SK-MEL-5 (cell line): ENCODE data around the gene SEMA5A. TPM values are rescaled to one million over a fixed set of nuclear protein-coding genes. Genes with fewer than 3 reads are reported as not detected.

Source experiments
- DNase-seq: peaks from one replicate; pipeline ENCODE4 v3.0.0-alpha.2; 2016; ENCODE audit warnings: low read depth, low spot score
- in situ Hi-C: cut with HindIII; loops from 2 replicates; pipeline ENCODE4 v1.10.0; 2016; ENCODE audit warnings: low sequenced_read_pairs, high pct_unique_total_duplicates, low pct_unique_long_range_greater_than_20kb
- total RNA-seq: library from RNA; depleted of rRNA; stranded (reverse); fragments of >200 nt; shearing (Covaris generic); gene quantifications from 2 replicates; pipeline ENCODE4 v1.2.3, GENCODE V29; 2014

Gene SEMA5A
- total RNA-seq, 1 experiment from 2014 or later: 38.1 TPM

DNA sequence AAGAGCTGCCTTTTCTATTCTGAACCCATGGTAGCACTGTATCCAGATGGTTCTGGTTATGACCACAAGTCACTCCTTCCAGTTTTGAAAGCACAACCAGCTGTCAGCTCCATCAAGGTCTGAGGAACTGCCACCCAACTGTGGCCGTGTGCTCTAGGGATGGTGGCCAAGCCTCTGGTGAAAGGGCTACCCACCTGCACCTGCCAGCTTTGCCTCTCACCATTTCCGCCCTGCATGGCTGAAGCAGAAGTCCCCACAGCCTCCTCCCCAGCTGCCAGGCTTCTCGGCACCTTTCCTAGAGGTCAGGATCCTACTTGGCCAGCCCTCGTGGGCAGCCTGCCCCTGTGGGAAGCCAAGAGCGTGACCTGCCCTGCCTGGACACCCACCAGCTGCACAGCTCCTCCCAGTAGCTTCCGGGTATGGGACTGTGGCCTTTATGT is 16.8 kb downstream of the SEMA5A start:
- DNase-seq: no peak
- in situ Hi-C loops: no loop called here

DNA sequence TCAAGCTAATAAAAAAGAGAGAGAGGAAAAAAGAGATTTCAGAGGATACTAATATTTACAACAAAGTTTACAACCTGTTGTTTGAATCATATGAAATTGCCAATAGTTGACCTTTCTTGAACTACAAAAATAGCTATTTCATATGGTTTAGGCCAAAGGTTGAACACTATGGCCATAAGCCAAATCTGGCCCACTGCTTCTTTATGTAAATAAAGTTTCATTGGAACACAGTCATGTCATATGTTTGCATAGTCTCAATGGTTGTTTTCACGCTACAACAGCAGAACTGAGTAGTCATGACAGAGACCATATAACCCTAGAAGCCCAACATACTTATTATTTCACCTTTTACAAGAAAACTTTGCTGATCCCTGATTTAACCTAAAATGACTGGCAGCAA is 20.9 kb downstream of the SEMA5A start:
- in situ Hi-C loops: no loop called here

DNA sequence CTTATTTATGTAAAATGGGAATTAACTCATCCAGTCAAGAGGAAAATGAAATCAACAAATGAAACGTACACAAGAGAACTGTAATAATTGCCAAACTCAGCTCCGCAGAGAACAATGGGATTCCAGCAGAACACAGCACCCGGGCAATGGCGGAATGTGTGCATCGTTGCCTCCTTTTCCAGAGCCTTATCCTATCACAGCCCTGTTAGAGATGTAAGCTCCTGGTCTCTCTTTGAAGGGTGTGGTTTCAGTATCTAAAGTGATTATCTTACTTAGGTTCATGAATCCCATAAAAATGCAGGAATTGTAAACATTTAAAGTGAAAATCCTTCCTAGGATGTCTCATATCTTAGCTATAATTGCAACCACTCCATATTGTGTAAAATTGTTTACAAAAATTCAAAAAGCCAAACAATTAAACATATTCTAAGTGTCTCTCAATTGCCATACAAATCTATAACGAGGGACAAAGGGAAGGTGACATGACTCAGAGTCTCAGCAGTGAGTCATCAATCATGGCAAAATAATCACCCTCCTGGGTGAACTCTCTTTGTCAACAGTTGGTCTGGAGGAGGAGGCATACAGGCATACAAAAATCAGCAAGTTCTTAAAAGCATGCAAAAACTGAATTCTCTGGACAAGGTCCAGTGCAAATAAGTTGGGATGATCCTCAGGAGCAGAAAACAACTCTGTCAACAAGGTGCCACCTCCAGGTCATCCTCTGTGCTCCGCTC is 22.6 kb downstream of the SEMA5A start:
- in situ Hi-C loops: no loop called here

More for the DNA sequence above, 20.9 kb downstream of the SEMA5A start:
- no peak for DNase-seq

DNA sequence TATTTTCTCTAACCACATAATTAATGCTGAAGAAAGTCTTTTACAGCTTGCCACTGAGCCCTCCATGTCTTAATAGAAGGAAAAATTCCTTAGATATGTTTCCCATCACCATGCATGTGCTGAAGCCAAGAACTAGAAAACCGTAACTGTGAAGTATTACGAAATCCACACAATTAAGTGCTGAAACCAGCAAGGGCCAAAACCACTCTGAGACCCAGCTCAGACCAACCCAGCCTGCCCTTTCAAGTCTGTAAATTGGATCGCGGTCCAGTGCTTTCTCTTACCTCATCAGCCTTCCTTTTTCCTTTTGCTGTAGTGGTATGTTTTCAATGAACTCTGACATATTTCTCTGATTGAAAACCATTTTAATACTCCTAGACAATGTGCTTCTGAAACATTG is 26.3 kb downstream of the SEMA5A start:
- in situ Hi-C loops: no loop called here
- DNase-seq: no peak

More for the DNA sequence above, 22.6 kb downstream of the SEMA5A start:
- no peak for DNase-seq

DNA sequence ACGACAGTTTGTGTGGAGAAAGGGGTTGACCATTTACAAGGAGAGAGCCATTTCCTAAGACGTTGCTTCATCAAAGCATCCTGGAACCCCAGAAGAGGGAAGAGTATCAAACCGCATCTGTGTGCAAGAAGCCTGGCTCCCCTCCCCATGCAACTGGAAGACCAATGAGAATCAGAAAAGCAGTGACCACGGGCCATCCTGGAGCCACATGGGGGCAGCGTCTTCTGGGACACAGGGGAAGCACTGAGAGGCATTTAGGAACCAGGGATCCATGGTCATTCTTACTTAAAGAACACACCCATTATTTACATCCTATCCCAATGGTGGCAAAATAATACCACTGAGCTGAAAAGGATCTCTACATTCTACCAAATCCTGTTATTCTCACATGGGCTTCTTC is 29.3 kb downstream of the SEMA5A start:
- DNase-seq: peak; percentile 34
- in situ Hi-C loops: no loop called here

DNA sequence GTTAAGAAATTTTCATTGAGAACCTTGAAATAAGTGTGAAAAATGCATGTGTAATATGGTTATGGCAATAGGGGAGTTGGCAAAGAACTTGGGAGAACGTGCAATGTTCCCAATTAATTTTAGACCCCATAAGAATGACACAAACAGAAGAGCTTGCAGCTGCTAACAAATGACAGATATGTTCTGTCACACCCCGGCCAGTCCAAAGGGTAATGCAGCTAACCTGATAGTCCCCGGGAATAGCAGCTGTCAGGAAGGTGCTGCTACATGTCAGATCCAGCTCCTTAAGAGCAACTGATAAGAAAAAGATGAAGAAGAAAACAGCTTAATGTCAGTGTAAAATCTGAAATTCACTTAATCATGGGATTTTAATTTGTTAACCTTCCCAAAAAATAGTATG is 30.4 kb downstream of the SEMA5A start:
- DNase-seq: no peak
- in situ Hi-C loops: no loop called here

DNA sequence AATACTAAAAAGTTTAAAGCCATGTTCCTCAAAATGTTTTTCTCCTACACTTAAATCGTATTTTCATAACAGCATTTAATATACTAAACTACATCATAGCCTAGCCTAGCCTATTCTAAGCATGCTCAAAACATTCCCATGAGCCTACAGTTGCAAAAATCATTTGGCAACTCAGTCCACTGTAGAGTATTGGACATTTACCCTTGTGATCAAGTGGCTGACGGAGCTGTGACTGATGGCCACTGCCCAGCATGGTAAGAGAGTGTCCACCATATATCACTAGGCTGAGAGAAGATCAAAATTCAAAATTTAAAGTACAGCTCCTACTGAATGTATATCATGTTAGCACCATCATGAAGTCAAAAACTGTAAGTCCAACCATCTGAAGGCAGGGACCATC is 30.9 kb downstream of the SEMA5A start:
- DNase-seq: no peak
- in situ Hi-C loops: no loop called here

DNA sequence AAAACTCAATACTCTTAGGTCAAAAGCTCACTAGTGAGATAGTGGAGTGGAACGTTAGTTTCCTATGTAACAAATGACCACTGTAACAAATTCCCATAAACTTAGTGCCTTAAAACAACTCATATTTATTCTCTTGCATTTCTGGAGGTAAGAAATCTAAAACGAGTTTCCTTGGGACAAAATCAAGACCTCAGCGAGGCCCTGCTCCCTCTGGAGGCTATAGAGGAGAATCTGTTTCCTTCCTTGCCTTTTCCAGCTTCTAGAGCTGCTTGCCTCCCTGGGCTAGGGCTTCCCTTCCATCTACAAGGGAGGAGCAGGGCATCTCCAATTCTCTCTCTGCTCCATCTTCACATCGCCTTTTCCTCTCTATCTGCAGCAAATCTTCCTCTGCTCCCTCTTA is 32.0 kb downstream of the SEMA5A start:
- peak; percentile 79 for DNase-seq
- in situ Hi-C loops: no loop called here

DNA sequence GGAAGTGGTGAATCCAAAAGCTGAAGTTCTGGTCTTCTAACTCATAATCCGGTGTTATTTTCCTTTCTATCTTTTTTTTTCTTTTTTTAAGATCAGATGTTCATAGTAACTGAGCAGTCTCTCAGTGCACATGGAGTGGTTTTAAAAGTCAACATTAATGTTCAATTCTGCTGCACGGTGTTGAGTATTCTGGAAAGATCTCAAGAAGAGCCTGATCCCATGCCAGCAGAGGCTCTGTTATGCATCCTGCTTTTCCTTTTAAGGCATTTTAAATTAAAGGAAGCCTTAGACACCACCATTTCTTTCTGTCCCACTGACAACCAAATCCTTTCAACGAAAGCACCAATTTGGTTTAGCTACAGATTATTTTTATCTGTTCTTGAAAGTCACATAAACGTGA is 33.4 kb downstream of the SEMA5A start:
- in situ Hi-C loops: no loop called here
- DNase-seq: no peak

DNA sequence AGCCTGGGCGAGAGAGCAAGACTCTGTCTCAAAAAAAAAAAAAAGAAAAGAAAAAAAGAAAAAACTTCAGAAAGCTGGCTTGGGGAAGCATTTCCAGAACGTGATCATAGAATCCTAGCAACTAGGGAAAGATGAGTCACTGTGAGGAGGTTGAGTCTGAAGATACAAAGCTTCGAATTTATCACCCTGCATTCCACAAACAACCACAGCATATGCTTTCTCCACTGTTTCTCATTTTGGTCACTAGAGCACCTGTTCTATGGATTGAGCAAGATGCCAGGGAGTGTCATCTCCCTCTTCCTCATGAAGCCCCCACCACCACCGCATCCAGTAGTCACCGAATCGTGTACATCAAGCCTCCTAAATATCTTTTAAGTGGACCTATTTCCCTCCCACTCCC is 37.9 kb downstream of the SEMA5A start:
- no peak for DNase-seq
- in situ Hi-C loops: no loop called here

DNA sequence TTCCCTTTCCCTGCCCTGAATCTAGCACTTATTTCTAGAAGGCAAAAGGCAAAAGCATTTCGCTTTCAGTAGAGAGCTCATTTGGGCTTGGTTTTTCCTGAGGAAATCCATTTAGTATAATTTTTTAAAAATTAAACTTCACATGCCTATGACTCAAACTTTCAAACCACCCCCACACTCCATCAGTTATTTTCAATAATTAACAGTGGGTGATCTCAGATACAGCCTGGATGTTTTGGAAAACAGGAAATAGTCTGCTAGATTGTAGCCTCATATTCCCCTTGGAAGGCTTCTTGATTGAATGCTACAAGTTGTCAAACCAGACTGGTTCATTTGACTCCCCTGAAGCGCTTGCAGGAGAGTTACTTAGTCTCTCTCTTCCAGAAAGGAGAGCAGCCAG is 40.6 kb downstream of the SEMA5A start:
- in situ Hi-C loops: no loop called here
- no peak for DNase-seq

DNA sequence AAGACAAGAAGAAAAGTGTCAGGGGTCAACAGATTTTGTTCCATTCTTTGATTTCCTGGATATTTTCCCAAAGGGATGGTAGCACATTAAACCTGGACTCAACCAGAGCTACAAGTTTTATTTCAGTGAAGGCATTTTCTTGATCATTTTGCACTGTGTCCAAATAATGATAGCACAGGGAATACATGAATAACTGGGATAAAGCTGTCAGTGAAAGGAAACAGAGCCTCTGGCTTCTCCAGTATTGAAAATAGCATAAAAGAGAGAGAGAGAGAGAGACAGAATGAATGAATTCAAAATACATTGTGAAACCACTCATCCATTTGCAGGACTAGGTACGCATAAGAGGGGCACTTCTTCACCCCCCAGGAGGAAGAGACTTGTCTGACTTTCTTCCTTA is 43.0 kb downstream of the SEMA5A start:
- no peak for DNase-seq
- in situ Hi-C loops: no loop called here

DNA sequence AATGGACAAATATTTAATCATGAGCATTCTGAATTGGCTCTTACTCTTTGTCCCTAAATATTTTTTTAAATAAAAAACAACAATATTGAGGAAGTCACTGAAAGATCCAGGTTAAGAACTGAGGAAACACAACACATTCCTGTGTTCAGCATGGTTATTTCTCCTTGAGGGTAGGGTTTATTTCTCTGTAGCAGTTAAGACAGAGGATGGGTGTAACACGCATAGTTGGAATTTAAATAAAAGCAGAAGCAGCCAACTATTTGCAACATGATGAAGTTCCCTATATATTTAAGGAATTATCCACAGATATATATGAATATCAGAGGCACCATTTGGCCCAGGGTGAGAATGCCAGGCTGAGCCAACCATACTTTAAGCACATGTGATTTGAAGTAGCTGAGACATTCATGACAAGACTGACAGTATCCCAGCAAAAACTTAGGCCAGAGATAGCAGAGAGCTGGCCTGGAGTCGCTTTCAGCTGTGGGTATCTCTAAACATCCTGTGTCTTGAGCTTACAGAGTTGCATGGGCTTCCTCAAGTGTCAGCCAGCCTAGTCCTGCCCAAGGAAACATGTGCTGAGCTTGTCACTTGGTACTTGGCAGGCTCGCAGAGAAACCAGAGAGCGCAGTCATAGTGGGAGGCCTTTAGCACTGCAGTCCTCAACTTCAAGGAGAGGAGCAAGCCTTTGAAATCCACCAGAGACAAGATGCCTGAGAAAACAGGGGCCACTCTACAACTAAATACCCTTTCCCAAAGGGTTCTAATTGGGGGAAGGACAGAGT is 43.6 kb downstream of the SEMA5A start:
- in situ Hi-C loops: no loop called here
- no peak for DNase-seq

DNA sequence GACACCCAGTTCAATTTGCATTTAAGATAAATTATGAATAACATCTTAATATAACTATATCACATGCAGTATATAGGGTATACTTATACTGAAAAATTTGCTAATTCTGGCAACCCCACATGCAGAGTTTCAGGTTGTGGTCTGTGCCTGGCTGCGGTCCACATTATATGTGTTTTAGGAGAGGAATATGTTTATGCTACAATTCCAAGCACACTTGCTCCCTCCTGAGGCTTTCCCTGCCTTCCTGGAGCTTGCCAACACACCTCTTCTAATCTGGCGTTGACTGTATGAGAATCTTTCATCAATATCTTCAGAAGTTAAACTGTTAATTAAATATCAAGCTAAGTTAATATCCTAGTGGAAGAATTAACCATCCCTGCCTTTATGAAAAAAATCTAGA is 45.2 kb downstream of the SEMA5A start:
- in situ Hi-C loops: no loop called here

DNA sequence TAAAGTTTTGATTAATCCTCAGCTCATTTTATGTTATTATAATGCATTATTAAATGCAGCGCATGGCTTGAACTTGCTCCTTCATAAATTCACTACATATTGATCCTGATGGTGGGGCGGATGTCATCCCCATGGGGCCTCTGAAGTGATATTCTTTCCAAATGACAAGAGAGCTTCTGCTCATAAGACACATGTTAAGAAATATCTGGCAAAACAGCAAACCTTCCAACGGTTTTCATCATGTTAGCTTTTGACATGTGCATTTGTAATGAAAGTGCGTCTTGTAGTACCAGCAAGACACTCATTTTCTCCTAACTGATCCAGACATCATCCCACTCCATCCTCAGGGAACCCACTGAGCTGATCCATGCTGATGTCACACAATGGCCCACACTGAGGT is 45.7 kb downstream of the SEMA5A start:
- no peak for DNase-seq
- in situ Hi-C loops: no loop called here

More for the DNA sequence above, 45.2 kb downstream of the SEMA5A start:
- DNase-seq: no peak

DNA sequence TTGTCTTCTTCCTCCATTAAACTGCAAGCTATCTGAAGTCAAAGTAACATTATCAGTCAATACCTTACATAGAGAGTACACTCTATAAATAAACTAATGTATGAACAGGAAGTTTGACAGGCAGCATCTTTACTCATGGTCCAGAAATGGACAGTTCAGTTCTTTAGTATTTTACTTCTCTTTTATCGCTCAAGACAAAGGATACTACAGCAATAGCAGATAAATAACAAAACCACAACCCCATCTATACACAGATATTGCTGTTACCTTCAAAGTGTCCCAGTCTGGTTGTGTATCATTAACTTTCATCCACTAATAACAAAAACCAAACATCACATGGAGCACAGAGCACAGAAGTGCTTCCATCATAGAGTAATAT is 46.4 kb downstream of the SEMA5A start:
- in situ Hi-C loops: no loop called here
- no peak for DNase-seq

DNA sequence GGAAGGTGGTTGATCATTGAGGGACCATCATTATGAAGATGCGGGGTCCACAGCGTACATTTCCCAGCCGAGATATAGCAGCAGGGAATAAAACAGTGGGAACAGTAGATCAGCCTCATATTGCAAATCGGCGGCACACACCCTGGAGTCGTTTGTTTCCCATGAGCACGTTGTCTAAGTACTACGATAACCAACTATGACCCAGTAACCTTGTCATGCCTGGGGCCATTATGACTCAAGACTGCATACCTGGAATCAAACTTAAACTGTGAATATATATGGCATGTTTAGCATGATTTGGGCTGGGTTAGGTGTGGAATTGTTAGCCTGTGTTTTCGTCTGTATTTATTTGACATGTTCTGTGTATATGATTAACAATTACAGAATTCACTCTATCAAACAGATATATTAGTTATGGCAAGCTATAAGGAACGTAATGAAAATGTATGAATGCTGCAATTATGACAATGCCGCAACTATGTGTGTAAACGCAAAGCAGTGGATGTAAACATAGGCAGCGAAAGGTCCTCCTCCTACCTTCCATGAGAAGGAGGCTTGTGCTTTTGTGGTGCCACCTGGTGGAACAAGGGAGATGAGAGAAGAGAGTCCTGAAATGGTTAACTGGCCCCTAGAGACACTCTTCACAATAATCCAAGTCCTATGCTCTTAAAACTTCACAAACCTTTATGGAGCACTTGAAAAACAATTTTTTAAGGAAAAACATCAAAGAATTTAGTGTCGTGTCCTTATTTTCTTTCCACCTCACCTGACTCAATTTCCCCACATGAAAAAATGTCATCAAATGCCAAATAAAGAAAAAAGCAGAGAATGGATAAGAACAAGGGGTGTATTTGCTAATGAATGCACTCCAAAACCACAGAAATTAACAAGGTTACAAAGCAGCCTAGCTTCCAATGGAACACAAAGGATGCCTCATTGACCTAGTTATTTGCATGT is 47.1 kb downstream of the SEMA5A start:
- in situ Hi-C loops: no loop called here
- peak; percentile 86 for DNase-seq

DNA sequence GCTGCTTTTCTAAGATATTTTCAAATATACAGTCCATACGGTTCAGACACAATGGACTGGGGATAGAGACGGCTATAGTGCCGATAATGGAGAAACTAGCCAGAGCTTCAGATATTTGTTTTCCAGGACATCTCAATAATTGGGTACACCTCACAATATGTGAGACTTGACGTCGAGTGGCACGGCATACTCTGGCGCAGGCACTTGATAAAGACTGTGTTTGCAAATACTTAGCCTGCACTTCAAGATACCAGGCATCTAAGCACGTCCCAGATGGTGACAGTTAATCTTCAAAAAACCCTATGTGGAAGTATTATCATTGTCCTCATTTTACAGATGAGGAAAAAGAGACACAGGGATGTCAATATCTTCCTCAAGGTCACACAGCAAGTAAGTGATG is 48.5 kb downstream of the SEMA5A start:
- in situ Hi-C loops: no loop called here
- no peak for DNase-seq
